GM18868 (cell line): ENCODE results near the gene TRPV4.

Source experiments
- ATAC-seq: cut with Tn5 transposase; IDR thresholded peaks from one replicate; pipeline ENCODE4 v1.9.1; 2021; ENCODE audit warnings: mild to moderate bottlenecking, moderate library complexity; ENCODE audit not compliant: unreplicated experiment

Gene TRPV4

DNA sequence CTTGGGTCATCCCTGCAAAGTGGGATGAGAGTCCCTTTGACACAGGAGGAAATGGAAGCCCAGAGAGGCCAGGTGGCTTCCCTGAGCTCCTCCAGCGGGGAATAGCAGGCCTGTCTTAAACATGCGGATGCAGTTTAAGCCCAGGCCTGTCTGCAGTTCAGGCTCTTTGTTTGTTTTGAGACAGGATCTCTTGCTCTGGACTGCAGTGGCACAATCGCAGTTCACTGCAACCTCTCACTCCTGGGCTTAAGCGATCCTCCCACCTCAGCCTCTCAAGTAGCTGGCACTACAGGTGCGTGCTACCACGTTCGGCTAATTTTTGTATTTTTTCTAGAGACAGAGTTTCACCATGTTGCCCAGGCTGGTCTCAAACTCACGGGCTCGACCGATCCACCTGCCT lies 3.5 kb downstream of the TRPV4 start:
- no peak for ATAC-seq

DNA sequence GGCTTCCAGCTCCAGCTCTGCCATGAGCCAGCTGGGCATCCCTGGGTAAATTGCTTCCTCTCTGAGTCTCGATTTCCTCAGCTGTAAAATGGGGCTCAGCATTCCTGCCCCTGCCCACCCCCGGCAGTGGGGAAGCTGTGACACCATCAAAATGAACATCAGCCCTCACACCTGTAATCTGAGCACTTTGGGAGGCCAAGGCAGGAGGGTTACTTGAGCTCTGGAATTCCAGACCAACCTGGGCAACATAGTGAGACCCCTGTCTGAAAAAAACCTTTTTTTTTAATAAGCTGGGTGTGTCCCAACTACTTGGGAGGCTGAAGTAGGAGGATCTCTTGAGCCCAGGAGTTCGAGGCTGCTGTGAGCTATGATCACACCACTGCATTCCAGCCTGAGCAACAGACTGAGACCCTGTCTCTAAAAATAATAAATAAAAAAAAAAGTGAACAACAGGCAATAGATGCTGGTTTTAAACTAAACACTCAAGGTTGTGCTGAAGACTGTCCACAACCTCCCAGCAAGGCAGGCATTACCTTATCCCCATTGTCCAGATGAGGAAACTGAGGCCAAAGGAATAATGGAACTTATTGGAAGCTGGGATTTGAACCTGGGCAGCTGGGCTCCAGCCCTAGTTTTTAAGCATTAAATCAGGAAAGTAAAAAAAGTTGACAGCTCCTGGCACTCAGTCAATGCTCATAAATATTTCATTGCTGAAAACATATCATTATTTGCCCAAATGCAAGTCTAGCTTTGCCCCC lies 4.3 kb downstream of the TRPV4 start:
- ATAC-seq = no peak

DNA sequence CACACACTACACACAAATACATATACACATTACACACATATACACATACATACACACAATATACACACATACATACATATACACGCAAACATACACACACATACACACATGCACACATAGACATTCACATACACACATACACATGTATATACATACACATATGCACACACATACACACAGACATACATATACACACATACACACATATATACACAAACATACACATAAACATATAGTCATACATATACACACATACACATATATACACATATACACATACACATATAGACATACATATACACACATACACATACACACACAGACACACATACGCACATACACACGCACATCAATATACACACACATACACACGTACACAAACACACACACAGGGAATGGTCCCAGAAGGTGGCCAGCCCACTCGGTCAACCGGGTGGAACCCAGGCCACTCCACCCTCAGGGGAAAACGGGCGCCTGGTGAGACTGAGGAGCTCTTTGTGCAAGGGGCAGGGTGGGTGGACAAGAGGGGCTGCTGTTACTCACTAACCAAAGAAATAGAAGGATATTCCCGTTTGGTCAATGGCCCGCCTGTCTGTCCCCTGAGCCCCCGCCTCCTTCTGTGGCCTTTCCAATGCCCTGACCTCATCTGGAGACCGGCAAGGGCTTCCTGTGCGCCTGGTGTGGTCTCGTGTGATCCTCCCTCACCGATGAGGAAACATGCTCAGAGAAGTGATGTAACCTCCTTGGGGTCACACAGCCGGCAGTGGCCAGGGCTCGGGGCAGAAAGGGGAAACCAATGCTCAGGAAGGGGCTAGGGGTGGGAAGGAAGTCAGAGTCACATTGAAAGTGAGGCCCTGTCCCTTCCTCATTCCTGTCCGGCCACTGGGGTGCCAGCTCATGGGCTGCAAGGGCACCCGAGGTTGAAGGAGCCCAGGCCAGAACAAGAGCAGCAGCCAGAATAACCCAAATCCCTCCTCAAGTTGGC lies 5.3 kb downstream of the TRPV4 start:
- ATAC-seq = no peak

DNA sequence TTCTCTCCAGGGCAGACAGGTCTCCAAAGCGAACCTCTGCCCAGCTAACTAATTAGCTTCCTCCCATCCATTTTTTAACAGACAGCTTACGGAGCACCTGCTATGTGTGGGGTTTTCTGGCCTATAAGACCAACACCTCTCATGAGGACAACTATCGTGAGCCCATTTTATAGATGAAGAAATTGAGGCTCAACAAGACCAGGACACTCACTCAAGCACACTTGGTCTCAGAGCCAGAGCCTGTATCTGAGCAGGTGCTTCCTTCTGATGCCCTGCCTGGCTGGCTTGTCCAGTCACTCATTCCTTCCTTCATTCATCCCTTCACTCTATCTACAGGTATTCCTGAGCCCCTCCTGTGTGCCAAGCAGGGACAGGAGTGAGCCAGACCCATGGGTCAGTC lies 6.1 kb downstream of the TRPV4 start:
- ATAC-seq = no peak

DNA sequence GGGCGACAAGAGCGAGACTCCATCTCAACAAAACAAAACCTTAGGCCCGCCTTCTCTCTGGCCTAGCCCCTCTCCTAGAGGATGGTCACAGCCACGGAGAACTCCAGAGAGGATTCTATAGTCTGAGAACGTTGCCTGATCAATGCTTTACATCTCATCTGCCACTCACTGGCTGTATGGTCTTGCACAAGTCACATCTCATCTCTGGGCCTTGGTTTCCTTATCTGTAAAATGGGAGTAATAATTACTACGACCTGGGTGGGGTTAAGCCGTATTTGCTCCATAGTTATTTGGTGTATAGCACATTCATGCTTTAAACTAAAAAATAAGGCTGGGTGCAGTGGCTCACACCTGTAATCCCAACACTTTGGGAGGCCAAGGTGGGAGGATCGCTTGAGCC lies 8.5 kb downstream of the TRPV4 start:
- ATAC-seq = no peak

DNA sequence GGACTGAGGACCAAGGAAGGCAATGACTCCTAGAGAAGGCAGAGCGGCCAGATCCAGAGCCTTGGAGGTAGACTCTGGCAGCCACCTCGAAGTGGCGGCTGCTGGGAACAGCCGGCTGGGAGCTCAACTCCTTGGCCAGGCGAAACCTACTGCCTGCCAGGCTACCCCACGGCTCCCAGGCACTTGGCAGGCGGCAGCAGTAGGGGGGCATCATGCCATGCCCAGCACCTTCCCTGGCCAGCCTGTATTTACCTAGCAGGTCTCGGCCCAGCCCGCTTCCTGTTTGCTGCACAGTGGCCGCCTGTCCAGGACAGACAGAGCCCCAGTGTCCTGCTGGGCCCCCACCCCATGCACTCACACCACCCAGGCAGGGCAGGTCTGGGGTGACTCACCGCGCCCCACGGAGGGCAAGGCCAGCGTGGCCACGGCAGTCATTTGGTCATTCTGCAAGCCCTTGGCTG lies 10.2 kb downstream of the TRPV4 start:
- no peak for ATAC-seq

DNA sequence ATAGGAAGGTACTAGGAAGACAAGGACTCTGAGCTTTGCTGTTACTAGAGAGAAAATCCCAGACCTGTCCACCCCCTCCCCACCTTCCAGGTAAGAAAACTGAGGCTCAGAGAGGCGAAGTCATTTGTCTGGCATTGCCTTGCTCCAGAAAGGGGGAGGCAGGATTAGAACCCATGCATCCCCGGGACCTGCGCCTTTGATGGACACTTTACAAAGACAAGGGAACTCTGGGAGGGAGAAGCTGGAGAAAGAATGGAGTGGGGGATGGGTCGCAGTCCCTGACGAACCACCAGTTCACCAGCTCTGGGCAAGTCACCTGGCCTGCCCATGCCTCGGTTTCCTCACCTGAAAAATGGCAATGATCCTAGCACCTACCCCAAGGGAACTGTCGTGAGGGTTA lies 10.8 kb downstream of the TRPV4 start:
- ATAC-seq = no peak

DNA sequence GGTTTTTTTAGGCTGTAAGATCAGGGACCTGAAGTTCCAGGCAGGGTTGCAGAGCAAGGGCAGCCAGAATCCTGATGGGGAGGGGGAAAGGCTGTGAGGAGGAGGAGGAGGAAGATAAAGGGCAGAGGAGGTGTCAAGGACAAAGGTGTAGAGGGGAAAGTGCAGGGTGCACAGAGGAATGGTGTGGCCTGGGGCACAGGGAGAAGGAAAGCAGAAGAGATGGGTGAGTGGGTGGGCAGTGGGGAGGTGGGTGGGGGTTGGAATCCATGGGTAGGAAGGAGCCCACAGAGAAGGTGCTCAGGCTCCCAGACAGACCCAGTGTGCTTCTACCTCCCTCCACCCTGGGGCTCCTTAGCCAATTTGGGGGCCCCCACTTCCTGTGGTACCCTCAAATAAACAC lies 11.2 kb downstream of the TRPV4 start:
- no peak for ATAC-seq

DNA sequence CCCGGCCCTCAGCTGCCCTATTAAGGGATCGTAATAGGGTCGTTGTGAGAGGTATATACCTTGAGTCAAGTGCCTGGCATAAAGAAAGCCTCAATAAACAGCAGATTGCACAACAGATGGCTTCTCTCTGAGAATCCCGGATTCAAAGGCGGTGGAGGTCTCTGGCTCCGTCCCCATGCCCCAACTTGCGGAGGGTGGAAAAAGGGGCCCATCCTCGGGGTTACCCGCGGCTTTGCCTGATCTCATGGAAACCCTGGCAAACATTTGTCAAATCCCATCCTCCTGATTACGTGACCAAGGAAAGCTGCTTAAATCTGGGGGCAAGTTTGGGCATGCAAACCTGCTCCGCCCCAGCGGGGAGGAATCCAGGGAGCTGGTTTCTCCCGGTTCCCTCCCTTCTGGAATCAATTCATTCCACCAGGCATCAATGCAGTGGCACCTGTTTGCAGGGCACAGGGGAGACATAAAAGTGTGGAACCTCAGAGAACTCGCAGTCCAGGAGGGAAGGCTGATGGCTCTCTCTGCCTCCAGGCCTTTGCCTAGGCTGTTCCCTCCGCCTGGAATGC lies 12.3 kb downstream of the TRPV4 start:
- no peak for ATAC-seq

DNA sequence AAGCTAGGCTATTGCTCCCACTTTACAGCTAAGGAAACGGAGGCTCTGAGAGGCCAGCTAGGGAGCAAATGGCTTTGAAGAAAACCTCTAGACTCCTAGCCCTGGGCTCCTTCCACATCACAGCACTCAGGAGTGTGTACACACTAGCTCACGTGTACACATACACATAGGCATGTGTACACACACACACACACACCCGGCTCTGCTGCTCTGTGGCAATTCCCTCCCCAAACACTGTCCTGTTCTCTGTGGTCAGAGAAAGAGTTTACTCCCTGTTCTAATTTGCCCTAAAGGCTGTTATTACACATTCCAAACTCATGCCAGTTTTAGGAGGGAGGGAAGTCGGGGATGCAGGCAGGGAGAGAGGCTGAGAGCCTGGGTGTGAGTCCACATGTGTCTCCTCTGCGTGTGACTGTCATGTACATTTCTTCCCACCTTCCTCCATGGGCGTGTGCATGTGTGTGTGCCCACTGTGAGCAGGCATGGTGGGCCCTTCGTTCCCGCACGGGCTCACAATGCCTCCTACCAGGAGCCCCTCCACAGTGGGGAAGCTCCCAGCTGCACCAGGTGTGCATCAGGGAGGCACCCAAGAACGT lies 14.2 kb downstream of the TRPV4 start:
- ATAC-seq = no peak

DNA sequence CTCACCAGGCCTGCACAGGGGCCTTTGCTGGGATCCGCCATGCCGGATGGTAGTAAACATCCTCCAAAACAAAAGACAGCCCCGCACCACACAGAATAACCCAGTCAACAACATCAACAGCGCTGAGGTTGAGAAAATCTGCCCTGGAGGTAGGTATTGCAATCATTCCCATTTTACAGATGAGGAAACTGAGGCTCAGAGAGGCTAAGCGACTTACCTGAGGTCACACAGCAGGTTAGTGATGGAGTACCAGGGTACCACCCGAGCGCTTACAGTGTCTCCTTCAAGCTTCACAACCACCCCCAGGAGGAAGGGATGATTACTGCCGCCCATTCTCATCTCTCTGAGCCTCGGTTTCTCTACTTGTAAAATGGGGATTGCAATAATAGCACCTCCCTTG lies 14.9 kb downstream of the TRPV4 start:
- no peak for ATAC-seq

DNA sequence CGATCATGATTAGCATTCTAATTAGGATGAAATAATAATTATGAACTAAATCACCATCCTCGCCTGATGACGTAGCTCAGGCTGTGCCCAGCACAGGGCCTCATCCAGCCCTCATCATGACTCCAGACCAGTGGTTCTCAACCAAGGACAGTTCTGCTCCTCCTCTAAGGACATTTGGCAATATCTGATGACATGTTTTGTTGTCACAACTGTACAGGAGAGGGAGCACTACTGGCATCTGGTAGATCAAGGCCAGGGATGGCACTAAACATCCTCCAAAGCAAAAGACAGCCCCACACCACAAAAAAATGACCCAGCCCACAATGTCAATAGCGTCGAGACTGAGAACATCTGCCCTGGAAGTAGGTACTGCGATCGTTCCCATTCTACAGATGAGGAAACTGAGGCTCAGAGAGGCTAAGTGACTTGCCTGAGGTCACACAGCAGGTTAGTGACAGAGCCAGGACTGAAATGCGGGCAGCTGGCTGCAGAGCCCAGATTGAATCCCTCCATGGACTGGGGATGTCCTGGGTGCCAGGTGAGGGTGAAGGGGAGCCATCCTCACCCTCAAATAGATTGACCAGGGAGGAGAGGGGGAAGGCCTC lies 15.5 kb downstream of the TRPV4 start:
- no peak for ATAC-seq

DNA sequence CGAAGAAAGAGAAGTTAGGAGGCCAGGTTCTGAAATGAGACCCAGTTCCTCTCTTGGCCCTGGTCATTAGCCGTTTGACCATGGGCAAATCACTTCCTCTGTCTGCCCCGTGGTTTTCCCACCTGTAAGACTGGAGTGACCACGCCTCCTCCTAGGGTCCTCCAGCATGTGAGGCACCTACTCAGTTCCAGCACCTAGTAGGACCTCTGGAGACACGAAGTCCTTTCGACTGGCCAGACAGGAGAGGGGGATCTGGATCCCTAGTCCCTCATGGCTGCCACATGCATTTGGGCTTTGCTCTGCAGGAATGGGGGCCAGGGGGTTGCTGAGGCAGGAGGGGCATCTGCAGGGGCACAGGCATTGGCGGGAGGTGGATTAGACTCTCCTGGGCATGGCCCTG lies 16.3 kb downstream of the TRPV4 start:
- no peak for ATAC-seq

DNA sequence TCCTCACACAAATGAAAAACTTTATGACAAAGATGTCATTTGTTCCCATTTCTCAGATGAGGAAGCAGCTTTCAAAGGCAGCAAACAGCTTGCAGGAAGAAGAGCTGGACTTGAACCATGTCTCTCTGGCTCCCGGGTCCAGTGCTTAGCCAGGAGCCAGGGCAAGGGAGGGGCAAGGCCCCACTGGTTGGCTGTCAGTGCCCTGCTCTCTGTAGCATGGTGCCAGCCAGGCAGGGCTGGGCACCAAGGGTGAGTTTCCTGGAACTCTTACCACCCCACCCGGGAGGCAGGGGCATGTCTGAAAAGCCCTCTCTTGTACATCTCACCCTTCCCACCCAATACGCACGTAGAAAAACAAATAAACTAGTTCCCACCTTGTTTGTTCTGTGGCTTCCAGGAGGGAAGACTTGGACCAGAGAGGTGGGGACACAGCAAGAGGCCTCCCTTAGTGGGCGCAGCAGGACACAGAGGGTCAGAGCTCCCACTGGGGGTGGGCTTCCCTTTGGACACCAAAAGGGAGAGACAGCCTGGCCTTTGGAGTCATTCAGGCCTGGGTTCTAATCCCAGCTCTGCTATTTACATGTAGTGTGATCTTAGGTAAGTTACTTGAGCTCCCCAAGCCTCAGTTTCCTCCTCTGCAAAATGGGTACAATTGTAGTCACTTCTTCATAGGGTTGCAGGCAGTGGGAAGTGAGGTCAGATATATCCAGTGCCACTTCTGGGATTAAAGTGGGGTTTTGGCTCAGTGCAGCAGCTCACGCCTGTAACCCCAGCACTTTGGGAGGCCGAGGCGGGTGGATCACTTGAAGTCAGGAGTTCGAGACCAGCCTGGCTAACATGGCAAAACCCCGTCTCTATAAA lies 17.2 kb downstream of the TRPV4 start:
- no peak for ATAC-seq

DNA sequence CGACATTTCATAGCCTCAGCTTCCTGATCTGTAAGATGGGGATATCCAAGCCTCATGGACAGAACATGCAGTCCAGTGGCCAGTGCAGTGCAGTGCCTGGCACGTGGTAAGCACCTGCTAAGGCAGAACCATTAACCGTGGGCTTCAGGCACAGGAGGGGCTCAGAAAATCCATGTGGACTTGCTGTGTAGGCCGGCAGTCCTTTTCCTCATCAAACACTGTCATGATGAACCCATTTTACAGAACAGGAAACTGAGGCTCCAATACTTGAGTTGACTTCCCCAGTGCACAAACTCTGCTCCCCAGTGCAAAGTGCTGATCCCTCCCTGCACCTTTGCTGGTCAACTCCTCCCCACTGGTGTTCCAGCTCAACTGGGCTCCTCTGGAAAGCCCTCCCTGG lies 18.0 kb downstream of the TRPV4 start:
- no peak for ATAC-seq

DNA sequence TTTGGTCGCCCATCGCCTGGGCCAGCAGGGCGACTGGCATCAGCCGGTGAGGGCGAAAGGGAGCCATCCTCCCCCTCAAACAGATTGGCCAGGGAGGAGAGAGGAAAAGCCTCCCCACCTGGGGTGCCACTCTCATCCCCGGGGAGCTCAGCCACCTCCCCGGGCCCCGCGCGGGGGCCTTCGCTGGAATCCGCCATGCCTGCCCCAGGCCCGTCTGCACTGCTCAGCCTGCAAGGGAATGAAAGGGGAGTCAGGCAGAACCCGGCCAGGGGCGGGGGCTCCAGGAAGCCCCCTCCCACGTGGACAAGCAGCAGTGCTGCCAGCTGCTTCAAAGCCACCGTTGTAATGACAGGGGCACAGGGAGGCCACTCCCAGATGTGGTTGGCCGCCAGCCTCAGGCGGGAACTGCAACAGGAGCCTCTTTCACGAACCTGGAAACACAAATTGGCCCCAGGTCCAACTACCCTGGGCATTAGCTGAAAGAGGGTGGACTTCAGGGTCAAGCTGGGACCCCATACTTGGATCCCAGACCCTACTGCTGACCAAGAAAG lies 18.5 kb downstream of the TRPV4 start:
- ATAC-seq = no peak

DNA sequence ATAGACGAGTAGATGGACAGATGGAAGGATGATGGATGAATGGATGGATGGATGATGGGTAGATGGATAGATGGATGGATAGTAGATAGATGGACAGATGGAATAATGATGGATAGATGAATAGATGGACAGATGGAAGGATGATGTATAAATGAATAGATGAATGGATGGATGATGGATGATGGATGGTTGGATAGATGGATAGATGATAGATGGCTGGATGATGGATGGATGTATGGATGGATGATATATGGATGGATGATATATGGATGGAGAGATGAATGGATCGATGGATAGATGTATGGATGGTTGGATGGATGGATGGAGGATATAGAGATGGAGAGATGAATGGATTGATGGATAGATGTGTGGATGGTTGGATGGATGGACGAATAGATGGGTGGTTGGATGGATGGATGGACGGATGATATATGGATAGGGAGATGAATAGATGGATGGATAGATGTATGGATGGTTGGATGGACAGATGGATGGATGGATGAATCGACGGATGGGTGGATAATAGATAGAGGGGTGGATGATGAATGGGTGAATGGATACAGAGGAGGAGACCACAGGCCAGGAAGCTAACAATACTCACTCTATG lies 19.3 kb downstream of the TRPV4 start:
- no peak for ATAC-seq

DNA sequence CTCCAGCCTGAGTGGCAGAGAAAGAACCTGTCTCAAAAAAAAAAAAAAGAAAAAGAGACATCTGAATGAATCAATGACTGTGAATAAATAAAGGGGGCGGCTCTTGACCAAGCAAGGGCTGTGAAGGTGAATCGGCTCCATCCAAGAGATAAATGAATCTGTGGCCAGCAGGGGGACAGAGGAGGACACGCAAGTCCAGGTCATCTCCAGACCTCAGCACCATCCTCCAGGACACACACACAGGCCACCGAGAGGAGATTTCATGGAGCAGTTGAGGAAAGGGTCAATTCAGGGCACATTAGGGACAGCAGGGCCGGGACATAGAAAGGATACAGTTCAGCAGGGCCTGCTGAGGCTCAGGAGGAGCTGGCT lies 21.6 kb downstream of the TRPV4 start:
- ATAC-seq = no peak

DNA sequence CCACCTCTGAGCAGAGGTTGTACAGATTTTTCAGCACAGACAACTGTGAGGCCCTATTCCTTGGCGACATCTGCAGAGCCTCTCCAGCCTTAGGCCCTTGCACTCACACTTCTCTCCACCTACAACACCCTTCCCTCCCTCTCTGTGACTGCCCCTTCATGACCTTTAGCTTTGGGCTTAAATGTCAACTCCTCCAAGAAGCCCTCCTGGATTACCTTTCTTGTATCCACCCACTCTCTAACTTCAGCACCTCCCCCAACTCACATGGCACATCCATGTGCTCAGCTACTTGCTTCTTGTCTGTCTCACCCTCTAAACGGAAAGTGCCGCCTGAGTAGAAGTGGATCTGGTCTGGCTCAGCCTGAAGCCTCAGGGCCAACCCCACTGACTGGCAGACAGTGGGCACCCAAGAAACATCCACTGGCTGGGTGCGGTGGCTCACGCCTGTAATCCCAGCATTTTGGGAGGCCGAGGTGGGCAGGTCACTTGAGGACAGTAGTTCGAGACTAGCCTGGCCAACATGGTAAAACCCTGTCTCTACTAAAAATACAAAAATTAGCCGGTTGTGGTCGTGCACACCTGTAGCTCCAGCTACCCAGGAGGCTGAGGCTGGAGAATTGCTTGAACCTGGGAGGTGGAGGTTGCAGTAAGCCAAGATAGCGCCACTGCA lies 22.1 kb downstream of the TRPV4 start:
- no peak for ATAC-seq
